Sigmoid colon (tissue), 4 donors: Measurements from ENCODE around the gene AGTRAP.

Experiments used
- CTCF ChIP-seq, 4 experiments: fragments of 450-650 bp in 3 of 4; fragments of 200-600 bp in 1 of 4; IDR thresholded peaks; one replicate each; pipeline ENCODE4 v1.5.1; 2016 to 2019; ENCODE audit warnings: antibody characterized with exemption in 4 of 4, mild to moderate bottlenecking in 3 of 4, moderate library complexity in 2 of 4
- POLR2AphosphoS5 ChIP-seq, 4 donors: sonication (generic); formaldehyde crosslinking; IDR thresholded peaks; one replicate each; pipeline ENCODE4 v1.6.1; 2017; ENCODE audit warnings: antibody characterized with exemption in 4 of 4

GRCh38 chr1:11783556-11783955 is 47.6 kb downstream of the AGTRAP start:
- no peak for TF ChIP-seq CTCF (IDR thresholded peaks at IDR 0.05)
- TF ChIP-seq POLR2AphosphoS5 (IDR thresholded peaks at IDR 0.05), result no peak
